OCI-LY7 (cell line): ENCODE results near the gene TRPV6.

ENCODE experiments used
- CTCF ChIP-seq: fragments of 200-600 bp; sonication (generic); conservative IDR thresholded peaks from 2 replicates; pipeline ENCODE4 v1.5.1; 2014; ENCODE audit warnings: mild to moderate bottlenecking, antibody characterized with exemption, low read length, moderate library complexity, mixed read lengths
- EZH2phosphoT487 ChIP-seq: fragments of 200-600 bp; sonication (generic); IDR thresholded peaks from 2 replicates; pipeline ENCODE4 v1.6.1; 2018; ENCODE audit warnings: low read depth, borderline replicate concordance, mild to moderate bottlenecking, mixed run types, antibody characterized with exemption, low read length, moderate library complexity, mixed read lengths

- TF ChIP-seq CTCF (no peak), EZH2phosphoT487 (no peak)
These were observed 1.3 kb downstream of the TRPV6 start for GRCh38 chr7:142884286-142884640.
